ENCODE data around the gene SPARC.

The SPARC gene

GRCh38 chr5:151676719-151677118 lies 10.0 kb downstream of the SPARC start:
- TF ChIP-seq TEAD4 (IDR thresholded peaks at IDR 0.05), result peak; percentile 25; the same call in 1 of the 2 replicates
- TF ChIP-seq REST (IDR thresholded peaks at IDR 0.05; ENCODE audit: low read depth), result no peak
- TF ChIP-seq FOXM1 (IDR thresholded peaks at IDR 0.05; ENCODE audit: borderline replicate concordance, low read depth), result no peak
- no peak for TF ChIP-seq CEBPB (IDR thresholded peaks at IDR 0.05)
- TF ChIP-seq USF1 (IDR thresholded peaks at IDR 0.05), result no peak
- no peak for TF ChIP-seq RAD21 (IDR thresholded peaks at IDR 0.05; ENCODE audit: low read depth)
- TF ChIP-seq MAX (IDR thresholded peaks at IDR 0.05), result no peak

- TF ChIP-seq YY1 (IDR thresholded peaks at IDR 0.05; ENCODE audit: low read depth), result no peak
- no peak for TF ChIP-seq ZBTB7A (IDR thresholded peaks at IDR 0.05; ENCODE audit: low read depth)
- TF ChIP-seq TCF12 (IDR thresholded peaks at IDR 0.05; ENCODE audit: low read depth), result no peak
- TF ChIP-seq EGR1 (IDR thresholded peaks at IDR 0.05), result no peak
- TF ChIP-seq NFIC (IDR thresholded peaks at IDR 0.05), result no peak
- TF ChIP-seq REST (IDR thresholded peaks at IDR 0.05; ENCODE audit: low read depth), result no peak
- TF ChIP-seq EP300 (IDR thresholded peaks at IDR 0.05; ENCODE audit: borderline replicate concordance), result no peak
Observed at GRCh38 chr5:151676314-151676712, 10.4 kb downstream of the SPARC start.

GRCh38 chr5:151675611-151676313 lies 11.0 kb downstream of the SPARC start:
- no peak for TF ChIP-seq EP300 (IDR thresholded peaks at IDR 0.05; ENCODE audit: borderline replicate concordance)

- TF ChIP-seq USF1 (IDR thresholded peaks at IDR 0.05) (no peak), TCF12 (IDR thresholded peaks at IDR 0.05; ENCODE audit: low read depth) (no peak), RAD21 (IDR thresholded peaks at IDR 0.05; ENCODE audit: low read depth) (no peak), REST (IDR thresholded peaks at IDR 0.05; ENCODE audit: low read depth) (no peak), TAF1 (IDR thresholded peaks at IDR 0.05; ENCODE audit: low read depth) (no peak), EP300 (IDR thresholded peaks at IDR 0.05; ENCODE audit: borderline replicate concordance) (no peak), CREB1 (IDR thresholded peaks at IDR 0.05; ENCODE audit: low read depth) (no peak)
Observed at GRCh38 chr5:151674626-151675610, 11.8 kb downstream of the SPARC start.

- TF ChIP-seq REST (IDR thresholded peaks at IDR 0.05; ENCODE audit: low read depth), result no peak
- TF ChIP-seq USF1 (IDR thresholded peaks at IDR 0.05), result no peak
- TF ChIP-seq TAF1 (IDR thresholded peaks at IDR 0.05; ENCODE audit: low read depth), result no peak
- TF ChIP-seq TEAD4 (IDR thresholded peaks at IDR 0.05), result no peak
- no peak for TF ChIP-seq CEBPB (IDR thresholded peaks at IDR 0.05)
- no peak for TF ChIP-seq YY1 (IDR thresholded peaks at IDR 0.05; ENCODE audit: low read depth)
- TF ChIP-seq TCF12 (IDR thresholded peaks at IDR 0.05; ENCODE audit: low read depth), result no peak
- TF ChIP-seq NFIC (IDR thresholded peaks at IDR 0.05), result no peak
- no peak for TF ChIP-seq FOXM1 (IDR thresholded peaks at IDR 0.05; ENCODE audit: borderline replicate concordance, low read depth)
- no peak for TF ChIP-seq EP300 (IDR thresholded peaks at IDR 0.05; ENCODE audit: borderline replicate concordance)
- no peak for TF ChIP-seq EGR1 (IDR thresholded peaks at IDR 0.05)
- no peak for TF ChIP-seq ZBTB7A (IDR thresholded peaks at IDR 0.05; ENCODE audit: low read depth)
Observed at GRCh38 chr5:151673421-151673820, 13.3 kb downstream of the SPARC start.

Measured in Ishikawa (cell line).